Measurements from ENCODE around the gene DYNLRB1.
"Not testable (repeated sequence)": the region's sequence is repeated elsewhere in the genome, so short reads cannot be mapped to it uniquely, and the experiment has no call there.

DYNLRB1 gene

GRCh38 chr20:34516247-34517113 lies at the start of gene DYNLRB1:
TSS of gene DYNLRB1 (plus strand) at chr20:34516422. CDS start at chr20:34516459, 37 bp downstream.
- peak; percentile 91 to 92 for DNase-seq (ENCODE audit: extremely low read depth in 1 of 2, low read depth in 1 of 2)

- DNase-seq (ENCODE audit: extremely low read depth in 1 of 2, low read depth in 1 of 2), result no peak
Observed at GRCh38 chr20:34468951-34469350, 47.3 kb upstream of the DYNLRB1 start.

- DNase-seq (ENCODE audit: extremely low read depth in 1 of 2, low read depth in 1 of 2), result no peak
Observed at GRCh38 chr20:34472246-34472925, 43.8 kb upstream of the DYNLRB1 start.

- no peak for DNase-seq (ENCODE audit: extremely low read depth in 1 of 2, low read depth in 1 of 2)
Observed at GRCh38 chr20:34473262-34473883, 42.8 kb upstream of the DYNLRB1 start.

- DNase-seq (ENCODE audit: extremely low read depth in 1 of 2, low read depth in 1 of 2), result peak in 1 of 2 donors; percentile 3
Observed at GRCh38 chr20:34475979-34476736, 40.1 kb upstream of the DYNLRB1 start.

- DNase-seq (ENCODE audit: extremely low read depth in 1 of 2, low read depth in 1 of 2), result no peak
Observed at GRCh38 chr20:34479627-34480026, 36.6 kb upstream of the DYNLRB1 start.

- not testable (repeated sequence) for DNase-seq (ENCODE audit: extremely low read depth in 1 of 2, low read depth in 1 of 2)
Observed at GRCh38 chr20:34482154-34482553, 34.1 kb upstream of the DYNLRB1 start.

GRCh38 chr20:34483585-34484220 lies 32.5 kb upstream of the DYNLRB1 start:
- DNase-seq (ENCODE audit: extremely low read depth in 1 of 2, low read depth in 1 of 2), result not testable (repeated sequence)

GRCh38 chr20:34485068-34485634 lies 31.1 kb upstream of the DYNLRB1 start:
- DNase-seq (ENCODE audit: extremely low read depth in 1 of 2, low read depth in 1 of 2), result no peak

- no peak for DNase-seq (ENCODE audit: extremely low read depth in 1 of 2, low read depth in 1 of 2)
Observed at GRCh38 chr20:34491226-34491931, 24.8 kb upstream of the DYNLRB1 start.

GRCh38 chr20:34491932-34492509 lies 24.2 kb upstream of the DYNLRB1 start:
- DNase-seq (ENCODE audit: extremely low read depth in 1 of 2, low read depth in 1 of 2), result no peak

- no peak for DNase-seq (ENCODE audit: extremely low read depth in 1 of 2, low read depth in 1 of 2)
Observed at GRCh38 chr20:34493646-34494045, 22.6 kb upstream of the DYNLRB1 start.

- DNase-seq (ENCODE audit: extremely low read depth in 1 of 2, low read depth in 1 of 2), result no peak
Observed at GRCh38 chr20:34495307-34495706, 20.9 kb upstream of the DYNLRB1 start.

- no peak for DNase-seq (ENCODE audit: extremely low read depth in 1 of 2, low read depth in 1 of 2)
Observed at GRCh38 chr20:34495916-34496315, 20.3 kb upstream of the DYNLRB1 start.

- DNase-seq (ENCODE audit: extremely low read depth in 1 of 2, low read depth in 1 of 2), result not testable (repeated sequence)
Observed at GRCh38 chr20:34497596-34497995, 18.6 kb upstream of the DYNLRB1 start.

- DNase-seq (ENCODE audit: extremely low read depth in 1 of 2, low read depth in 1 of 2), result no peak
Observed at GRCh38 chr20:34500823-34501222, 15.4 kb upstream of the DYNLRB1 start.

- DNase-seq (ENCODE audit: extremely low read depth in 1 of 2, low read depth in 1 of 2), result no peak
Observed at GRCh38 chr20:34506480-34506879, 9.7 kb upstream of the DYNLRB1 start.

- DNase-seq (ENCODE audit: extremely low read depth in 1 of 2, low read depth in 1 of 2), result no peak
Observed at GRCh38 chr20:34507702-34508413, 8.4 kb upstream of the DYNLRB1 start.
